Astrocyte (in vitro differentiated cells and primary cell): ENCODE measurements around the gene SLC38A11. TPM values are rescaled to one million over a fixed set of nuclear protein-coding genes. Genes with fewer than 3 reads are reported as not detected.

ENCODE experiments used
- DNase-seq: peaks from one replicate; pipeline ENCODE4 v3.0.0-alpha.2; 2010; ENCODE audit warnings: low read depth
- FAIRE-seq: peaks from 2 replicates; lab custom pipeline; 2011; peaks lifted over from hg19 to GRCh38; lab: Jason Lieb, UNC
- H2AFZ ChIP-seq: 2 replicates; pipeline ENCODE4 v1.6.0; 2012; ENCODE audit warnings: low read depth, low read length, inconsistent platforms
- H3K27ac ChIP-seq: 2 replicates; pipeline ENCODE4 v1.5.1; 2011; ENCODE audit warnings: low read depth, low read length, inconsistent platforms
- H3K27me3 ChIP-seq: 2 replicates; pipeline ENCODE4 v1.6.0; 2011; ENCODE audit warnings: low read length, inconsistent platforms; ENCODE audit not compliant: insufficient read depth
- H3K36me3 ChIP-seq: 2 replicates; pipeline ENCODE4 v1.5.1; 2011; ENCODE audit warnings: low read length, inconsistent platforms; ENCODE audit not compliant: insufficient read depth
- H3K4me1 ChIP-seq: 2 replicates; pipeline ENCODE4 v1.5.1; 2011; ENCODE audit warnings: low read length, inconsistent platforms; ENCODE audit not compliant: insufficient read depth
- H3K4me2 ChIP-seq: 2 replicates; pipeline ENCODE4 v1.6.0; 2012; ENCODE audit warnings: low read length, inconsistent platforms
- H3K4me3 ChIP-seq: 2 replicates; pipeline ENCODE4 v1.5.1; 2011; ENCODE audit warnings: low read depth, mild to moderate bottlenecking, low read length, inconsistent platforms; ENCODE audit not compliant: insufficient read depth
- H3K79me2 ChIP-seq: 2 replicates; pipeline ENCODE4 v1.6.0; 2012; ENCODE audit warnings: mild to moderate bottlenecking, low read length, inconsistent platforms; ENCODE audit not compliant: insufficient read depth
- H3K9ac ChIP-seq: 2 replicates; pipeline ENCODE4 v1.6.0; 2012; ENCODE audit warnings: mild to moderate bottlenecking, low read length, inconsistent platforms
- H3K9me3 ChIP-seq: 2 replicates; pipeline ENCODE4 v1.5.1; 2012; ENCODE audit warnings: low read depth, mild to moderate bottlenecking, low read length, inconsistent platforms; ENCODE audit not compliant: insufficient read depth
- H4K20me1 ChIP-seq: 2 replicates; pipeline ENCODE4 v1.6.0; 2012; ENCODE audit warnings: low read length, inconsistent platforms; ENCODE audit not compliant: insufficient read depth
- H3K27ac Mint-ChIP-seq: one replicate; pipeline ENCODE4 v1.8.0; 2021; ENCODE audit warnings: mild to moderate bottlenecking, mixed read lengths; ENCODE audit not compliant: unreplicated experiment
- H3K27me3 Mint-ChIP-seq: one replicate; pipeline ENCODE4 v1.8.0; 2021; ENCODE audit warnings: low read depth, mixed read lengths; ENCODE audit not compliant: unreplicated experiment
- H3K36me3 Mint-ChIP-seq: one replicate; pipeline ENCODE4 v1.8.0; 2021; ENCODE audit warnings: low read depth, mixed read lengths; ENCODE audit not compliant: unreplicated experiment
- H3K4me1 Mint-ChIP-seq: one replicate; pipeline ENCODE4 v1.8.0; 2021; ENCODE audit warnings: low read depth, mixed read lengths; ENCODE audit not compliant: unreplicated experiment
- H3K4me3 Mint-ChIP-seq: one replicate; pipeline ENCODE4 v1.8.0; 2021; ENCODE audit warnings: mild to moderate bottlenecking, moderate library complexity, mixed read lengths; ENCODE audit not compliant: unreplicated experiment
- H3K9me3 Mint-ChIP-seq: one replicate; pipeline ENCODE4 v1.8.0; 2021; ENCODE audit warnings: mild to moderate bottlenecking, mixed read lengths; ENCODE audit not compliant: unreplicated experiment
- EZH2 ChIP-seq: IDR thresholded peaks from 2 replicates; pipeline ENCODE4 v1.6.1; 2012; ENCODE audit warnings: mild to moderate bottlenecking, low read length, inconsistent platforms; ENCODE audit not compliant: insufficient read depth
- total RNA-seq: library from RNA; stranded (reverse); gene quantifications from 2 replicates; pipeline ENCODE4 v1.2.1, GENCODE V29; 2021
- TF ChIP-seq, protein P1 (sequence below): IDR thresholded peaks from 2 replicates; pipeline ENCODE4 v1.5.1; 2011; ENCODE audit warnings: low read depth, mild to moderate bottlenecking, inconsistent platforms, low read length, moderate library complexity; ENCODE audit not compliant: insufficient read depth

Gene SLC38A11
- total RNA-seq, 1 donor from 2014 or later, result not detected

DNA sequence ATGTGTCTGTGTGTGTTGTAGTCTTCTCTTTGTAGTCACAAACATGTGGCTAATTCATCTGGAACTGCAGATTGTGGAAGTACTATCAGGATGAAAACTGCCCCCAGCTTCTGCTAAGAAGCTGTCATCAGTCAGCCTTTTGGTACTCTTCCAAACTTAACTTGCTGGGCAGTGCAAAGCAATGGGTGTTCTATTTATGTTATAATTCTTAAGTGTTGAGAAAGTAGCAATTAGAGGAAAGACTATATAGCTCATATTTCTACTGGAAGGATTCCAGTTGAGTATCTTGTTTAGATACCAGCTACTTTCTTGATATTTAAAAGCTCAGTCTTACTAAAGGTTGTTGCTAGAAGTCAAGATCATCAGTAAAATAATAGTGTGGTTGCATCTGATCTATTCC, 52.1 kb downstream of the SLC38A11 start:
- H3K4me1 Mint-ChIP-seq, result peaks cover 12% of the 10 kb centered on the region
- no peak overlapping the region for H3K27ac Mint-ChIP-seq
- Histone ChIP-seq H3K79me2 (no peaks in the 10 kb centered on the region), H3K27ac (no peak overlapping the region), H3K9me3 (no peaks in the 10 kb centered on the region), H3K4me2 (peak overlapping the region; percentile 49), H3K4me3 (no peak overlapping the region), H3K4me1 (peaks cover 9% of the 10 kb centered on the region), H3K36me3 (no peaks in the 10 kb centered on the region), H4K20me1 (no peaks in the 10 kb centered on the region), H3K27me3 (no peaks in the 10 kb centered on the region), H3K9ac (no peak overlapping the region), H2AFZ (no peak overlapping the region)
- DNase-seq, result peak; percentile 82
- TF ChIP-seq, protein P1, sequence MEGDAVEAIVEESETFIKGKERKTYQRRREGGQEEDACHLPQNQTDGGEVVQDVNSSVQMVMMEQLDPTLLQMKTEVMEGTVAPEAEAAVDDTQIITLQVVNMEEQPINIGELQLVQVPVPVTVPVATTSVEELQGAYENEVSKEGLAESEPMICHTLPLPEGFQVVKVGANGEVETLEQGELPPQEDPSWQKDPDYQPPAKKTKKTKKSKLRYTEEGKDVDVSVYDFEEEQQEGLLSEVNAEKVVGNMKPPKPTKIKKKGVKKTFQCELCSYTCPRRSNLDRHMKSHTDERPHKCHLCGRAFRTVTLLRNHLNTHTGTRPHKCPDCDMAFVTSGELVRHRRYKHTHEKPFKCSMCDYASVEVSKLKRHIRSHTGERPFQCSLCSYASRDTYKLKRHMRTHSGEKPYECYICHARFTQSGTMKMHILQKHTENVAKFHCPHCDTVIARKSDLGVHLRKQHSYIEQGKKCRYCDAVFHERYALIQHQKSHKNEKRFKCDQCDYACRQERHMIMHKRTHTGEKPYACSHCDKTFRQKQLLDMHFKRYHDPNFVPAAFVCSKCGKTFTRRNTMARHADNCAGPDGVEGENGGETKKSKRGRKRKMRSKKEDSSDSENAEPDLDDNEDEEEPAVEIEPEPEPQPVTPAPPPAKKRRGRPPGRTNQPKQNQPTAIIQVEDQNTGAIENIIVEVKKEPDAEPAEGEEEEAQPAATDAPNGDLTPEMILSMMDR, result no peak
- no peak for TF ChIP-seq EZH2
- peak; percentile 88 for FAIRE-seq
- no peaks in the 10 kb centered on the region for H3K27me3 Mint-ChIP-seq
- H3K4me3 Mint-ChIP-seq, result no peak overlapping the region
- no peaks in the 10 kb centered on the region for H3K9me3 Mint-ChIP-seq
- no peaks in the 10 kb centered on the region for H3K36me3 Mint-ChIP-seq

DNA sequence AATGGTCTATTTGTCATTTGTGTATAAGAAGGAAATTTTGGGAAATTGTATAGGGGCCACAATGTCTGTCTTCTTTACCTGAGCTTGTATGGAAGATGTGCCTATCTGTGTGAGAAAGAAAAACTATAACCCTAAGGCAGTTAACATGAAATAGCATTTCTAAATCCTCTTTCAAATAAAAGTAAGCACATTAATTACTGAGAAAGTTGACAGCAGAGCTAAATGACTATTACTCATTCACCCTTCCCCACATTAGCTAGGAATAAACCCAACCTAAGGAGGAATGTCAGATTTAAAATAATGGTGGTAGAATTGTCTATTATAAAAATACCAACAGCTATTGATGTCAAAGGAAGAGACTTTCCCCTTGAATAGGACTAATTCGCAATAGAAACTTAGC, 56.2 kb downstream of the SLC38A11 start:
- Histone ChIP-seq H3K9me3 (no peaks in the 10 kb centered on the region), H3K4me3 (no peak overlapping the region), H3K4me2 (no peak overlapping the region), H2AFZ (no peak overlapping the region), H3K4me1 (peaks cover 9% of the 10 kb centered on the region), H3K27me3 (no peaks in the 10 kb centered on the region), H3K9ac (no peak overlapping the region), H3K36me3 (no peaks in the 10 kb centered on the region), H3K79me2 (no peaks in the 10 kb centered on the region), H4K20me1 (no peaks in the 10 kb centered on the region), H3K27ac (peak overlapping the region; percentile 28)
- Mint-ChIP-seq H3K4me1 (peaks cover 28% of the 10 kb centered on the region), H3K9me3 (no peaks in the 10 kb centered on the region), H3K36me3 (no peaks in the 10 kb centered on the region), H3K4me3 (no peak overlapping the region), H3K27ac (no peak overlapping the region), H3K27me3 (no peaks in the 10 kb centered on the region)
- TF ChIP-seq EZH2, result no peak
- TF ChIP-seq, protein P1, result no peak
- FAIRE-seq (peak; percentile 23), DNase-seq (no peak)

DNA sequence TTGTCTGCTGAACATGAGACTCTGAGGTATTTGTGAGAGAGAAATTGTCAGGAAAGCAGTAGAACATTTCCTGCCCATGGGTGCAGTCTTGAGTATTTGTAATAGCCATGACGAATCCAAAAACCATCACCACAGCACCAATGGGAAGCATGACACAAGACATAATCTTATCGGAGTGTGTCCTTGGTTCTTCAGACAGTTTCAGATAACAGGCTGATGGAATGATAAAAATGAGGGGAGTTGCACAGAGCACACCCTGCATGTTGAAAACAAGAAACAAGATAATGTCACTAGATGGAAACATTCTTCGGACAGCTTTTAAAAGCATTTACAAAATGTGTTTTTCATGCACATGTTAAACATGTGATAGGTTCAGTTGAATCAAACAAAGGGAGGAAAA, 56.9 kb downstream of the SLC38A11 start:
- Histone ChIP-seq H3K9ac (no peak overlapping the region), H3K4me2 (peak overlapping the region; percentile 40), H3K27me3 (no peaks in the 10 kb centered on the region), H2AFZ (no peak overlapping the region), H3K4me1 (peaks cover 5% of the 10 kb centered on the region), H3K9me3 (no peaks in the 10 kb centered on the region), H4K20me1 (no peaks in the 10 kb centered on the region), H3K4me3 (no peak overlapping the region), H3K27ac (peak overlapping the region; percentile 71), H3K79me2 (no peaks in the 10 kb centered on the region), H3K36me3 (no peaks in the 10 kb centered on the region)
- DNase-seq (peak; percentile 88), FAIRE-seq (peak; percentile 99)
- TF ChIP-seq, protein P1, result no peak
- no peak for TF ChIP-seq EZH2
- Mint-ChIP-seq H3K27ac (peak overlapping the region; percentile 1), H3K9me3 (no peaks in the 10 kb centered on the region), H3K4me1 (peaks cover 26% of the 10 kb centered on the region), H3K27me3 (no peaks in the 10 kb centered on the region), H3K4me3 (no peak overlapping the region), H3K36me3 (no peaks in the 10 kb centered on the region)
